Neutrophil (primary cell): Measurements from ENCODE around the gene RPUSD1.
A peak's percentile ranks its signal among the peaks of the same experiment; 100 is the strongest.

Experiments
- H3K27ac ChIP-seq: fragments of 200-600 bp; sonication (generic); 2 replicates; pipeline ENCODE4 v1.5.1; 2016; ENCODE audit warnings: mild to moderate bottlenecking, moderate library complexity
- H3K27me3 ChIP-seq: fragments of 200-600 bp; sonication (generic); 2 replicates; pipeline ENCODE4 v1.6.0; 2016; ENCODE audit warnings: mild to moderate bottlenecking
- H3K36me3 ChIP-seq: fragments of 200-600 bp; sonication (generic); 2 replicates; pipeline ENCODE4 v1.5.1; 2017
- H3K4me1 ChIP-seq, 2 experiments: fragments of 200-600 bp in 1 of 2; sonication (generic) in 1 of 2; 1 replicate in 1 of 2; 2 replicates in 1 of 2; pipeline versions ENCODE4 v1.5.1 to v1.6.1; 2013 to 2016; ENCODE audit warnings: low read depth in 1 of 2, low read length in 1 of 2, mild to moderate bottlenecking in 1 of 2, moderate library complexity in 1 of 2; ENCODE audit not compliant: control insufficient read depth in 1 of 2, insufficient read depth in 1 of 2
- H3K4me3 ChIP-seq, 2 experiments: fragments of 200-600 bp in 1 of 2; sonication (generic) in 1 of 2; 1 replicate in 1 of 2; 2 replicates in 1 of 2; pipeline ENCODE4 v1.5.1; 2013 to 2016; ENCODE audit warnings: low read depth in 1 of 2, low read length in 1 of 2, mild to moderate bottlenecking in 1 of 2, moderate library complexity in 1 of 2
- H3K9me3 ChIP-seq: fragments of 200-600 bp; sonication (generic); 2 replicates; pipeline ENCODE4 v1.5.1; 2016
- TF ChIP-seq, protein P1 (sequence below): fragments of 200-600 bp; sonication (generic); IDR thresholded peaks from 2 replicates; pipeline ENCODE4 v1.5.1; 2016; ENCODE audit warnings: antibody characterized with exemption

The RPUSD1 gene

GRCh38 chr16:808085-808386, 19.9 kb upstream of the RPUSD1 start:
- H3K4me3 ChIP-seq: peak overlapping the region; percentile 86 to 88
- H3K27me3 ChIP-seq: peaks cover 47% of the 10 kb centered on the region
- H3K4me1 ChIP-seq: peaks cover 8 to 14% of the 10 kb centered on the region in 2 experiments
- H3K9me3 ChIP-seq: no peaks in the 10 kb centered on the region
- H3K36me3 ChIP-seq: no peaks in the 10 kb centered on the region
- TF ChIP-seq, protein P1, sequence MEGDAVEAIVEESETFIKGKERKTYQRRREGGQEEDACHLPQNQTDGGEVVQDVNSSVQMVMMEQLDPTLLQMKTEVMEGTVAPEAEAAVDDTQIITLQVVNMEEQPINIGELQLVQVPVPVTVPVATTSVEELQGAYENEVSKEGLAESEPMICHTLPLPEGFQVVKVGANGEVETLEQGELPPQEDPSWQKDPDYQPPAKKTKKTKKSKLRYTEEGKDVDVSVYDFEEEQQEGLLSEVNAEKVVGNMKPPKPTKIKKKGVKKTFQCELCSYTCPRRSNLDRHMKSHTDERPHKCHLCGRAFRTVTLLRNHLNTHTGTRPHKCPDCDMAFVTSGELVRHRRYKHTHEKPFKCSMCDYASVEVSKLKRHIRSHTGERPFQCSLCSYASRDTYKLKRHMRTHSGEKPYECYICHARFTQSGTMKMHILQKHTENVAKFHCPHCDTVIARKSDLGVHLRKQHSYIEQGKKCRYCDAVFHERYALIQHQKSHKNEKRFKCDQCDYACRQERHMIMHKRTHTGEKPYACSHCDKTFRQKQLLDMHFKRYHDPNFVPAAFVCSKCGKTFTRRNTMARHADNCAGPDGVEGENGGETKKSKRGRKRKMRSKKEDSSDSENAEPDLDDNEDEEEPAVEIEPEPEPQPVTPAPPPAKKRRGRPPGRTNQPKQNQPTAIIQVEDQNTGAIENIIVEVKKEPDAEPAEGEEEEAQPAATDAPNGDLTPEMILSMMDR: no peak
- H3K27ac ChIP-seq: peak overlapping the region; percentile 93

- TF ChIP-seq, protein P1: peak; percentile 24
- H3K27me3 ChIP-seq: peaks cover 47% of the 10 kb centered on the region
- peaks cover 8 to 14% of the 10 kb centered on the region in 2 experiments for H3K4me1 ChIP-seq
- H3K4me3 ChIP-seq: peak overlapping the region; percentile 86 to 88
- H3K27ac ChIP-seq: peak overlapping the region; percentile 93
- H3K36me3 ChIP-seq: no peaks in the 10 kb centered on the region
- no peaks in the 10 kb centered on the region for H3K9me3 ChIP-seq
Observed at GRCh38 chr16:807347-808084, 19.3 kb upstream of the RPUSD1 start.

DNA sequence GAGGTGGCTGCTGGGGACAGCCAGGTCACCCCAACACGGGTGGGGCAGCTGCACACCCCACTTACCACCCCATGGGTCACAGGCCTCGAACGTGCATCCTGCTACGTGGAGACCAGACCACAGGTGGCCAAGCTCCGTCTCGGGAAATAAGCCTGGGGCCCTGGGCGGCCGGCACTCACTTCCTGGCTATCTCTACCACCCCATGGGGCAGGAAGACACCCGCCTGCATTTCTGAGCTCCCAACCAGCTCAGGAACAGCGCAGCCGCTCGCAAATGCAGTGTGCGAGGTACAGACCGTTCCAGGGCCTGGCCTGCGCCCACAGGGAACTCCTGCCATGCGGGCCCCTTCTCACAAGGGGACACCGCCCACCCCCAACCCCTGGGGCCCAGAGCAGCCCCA, 17.3 kb upstream of the RPUSD1 start:
- Histone ChIP-seq H3K4me1 (peaks cover 8 to 14% of the 10 kb centered on the region in 2 experiments), H3K27ac (no peak overlapping the region), H3K9me3 (no peaks in the 10 kb centered on the region), H3K4me3 (no peak overlapping the region), H3K36me3 (no peaks in the 10 kb centered on the region), H3K27me3 (peaks cover 52% of the 10 kb centered on the region)
- TF ChIP-seq, protein P1: no peak

- no peaks in the 10 kb centered on the region for H3K9me3 ChIP-seq
- no peak overlapping the region for H3K27ac ChIP-seq
- TF ChIP-seq, protein P1: no peak
- no peaks in the 10 kb centered on the region for H3K36me3 ChIP-seq
- H3K4me1 ChIP-seq: peaks cover 8 to 14% of the 10 kb centered on the region in 2 experiments
- peaks cover 52% of the 10 kb centered on the region for H3K27me3 ChIP-seq
- H3K4me3 ChIP-seq: no peak overlapping the region
Observed at GRCh38 chr16:804193-805048, 16.2 kb upstream of the RPUSD1 start.

DNA sequence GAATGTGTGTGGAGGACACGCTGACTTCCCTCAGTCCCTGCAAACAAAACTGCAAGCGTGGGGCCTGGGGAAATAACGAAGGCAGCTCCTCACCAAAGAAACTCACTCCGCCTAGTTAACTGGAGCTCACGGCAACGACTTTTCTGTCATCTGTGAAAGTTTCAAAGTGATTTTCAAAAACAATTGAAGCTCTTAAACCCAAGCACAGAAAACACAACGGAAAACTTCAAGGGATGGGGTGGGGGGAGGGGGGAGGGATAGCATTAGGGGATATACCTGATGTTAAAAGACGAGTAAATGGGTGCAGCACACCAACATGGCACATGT, 15.5 kb upstream of the RPUSD1 start:
- Histone ChIP-seq H3K36me3 (no peaks in the 10 kb centered on the region), H3K4me3 (no peak overlapping the region), H3K4me1 (peaks cover 8 to 14% of the 10 kb centered on the region in 2 experiments), H3K27me3 (peaks cover 52% of the 10 kb centered on the region), H3K27ac (no peak overlapping the region), H3K9me3 (no peaks in the 10 kb centered on the region)
- TF ChIP-seq, protein P1: no peak
